Measurements from ENCODE around the gene MOB3C. TPM values are rescaled to one million over a fixed set of nuclear protein-coding genes. Genes with fewer than 3 reads are reported as not detected.
A peak's percentile ranks its signal among the peaks of the same experiment; 100 is the strongest.

The MOB3C gene
- total RNA-seq, 4 donors from 2014 or later: 15.1 to 22.3 (median 17.1) TPM

DNA sequence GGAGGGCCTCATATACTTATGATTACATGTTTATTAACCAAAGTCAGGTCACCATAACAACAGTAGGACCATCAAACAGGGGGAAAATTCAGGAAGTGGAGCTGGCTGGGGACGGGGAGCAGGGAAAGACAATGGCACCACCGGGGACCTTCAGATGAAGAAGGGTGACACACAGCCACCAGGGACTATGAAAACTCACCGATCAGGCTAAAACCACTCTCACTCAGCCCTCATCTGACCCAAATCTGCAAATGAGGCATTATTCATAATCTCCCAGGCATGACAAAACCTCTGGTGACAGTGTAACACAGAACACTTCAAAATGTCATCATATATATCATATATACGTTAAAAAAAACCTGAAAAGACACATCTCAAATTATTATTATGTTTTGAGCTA lies 23.8 kb downstream of the MOB3C start:
- Histone ChIP-seq H3K4me1 (peaks cover 0 to 20% (median 4%) of the 10 kb centered on the region in 4 donors), H3K27ac (no peak overlapping the region), H3K4me3 (no peak overlapping the region), H3K36me3 (peaks cover 0 to 50% (median 15%) of the 10 kb centered on the region in 3 donors), H3K27me3 (no peaks in the 10 kb centered on the region), H3K9me3 (no peaks in the 10 kb centered on the region)
- no peak for DNase-seq (ENCODE audit: low spot score in 2 of 2)
- 87 to 89% methylated on average over 4 of the region's 4 CpGs for WGBS, 2 donors
- TF ChIP-seq, protein P1, sequence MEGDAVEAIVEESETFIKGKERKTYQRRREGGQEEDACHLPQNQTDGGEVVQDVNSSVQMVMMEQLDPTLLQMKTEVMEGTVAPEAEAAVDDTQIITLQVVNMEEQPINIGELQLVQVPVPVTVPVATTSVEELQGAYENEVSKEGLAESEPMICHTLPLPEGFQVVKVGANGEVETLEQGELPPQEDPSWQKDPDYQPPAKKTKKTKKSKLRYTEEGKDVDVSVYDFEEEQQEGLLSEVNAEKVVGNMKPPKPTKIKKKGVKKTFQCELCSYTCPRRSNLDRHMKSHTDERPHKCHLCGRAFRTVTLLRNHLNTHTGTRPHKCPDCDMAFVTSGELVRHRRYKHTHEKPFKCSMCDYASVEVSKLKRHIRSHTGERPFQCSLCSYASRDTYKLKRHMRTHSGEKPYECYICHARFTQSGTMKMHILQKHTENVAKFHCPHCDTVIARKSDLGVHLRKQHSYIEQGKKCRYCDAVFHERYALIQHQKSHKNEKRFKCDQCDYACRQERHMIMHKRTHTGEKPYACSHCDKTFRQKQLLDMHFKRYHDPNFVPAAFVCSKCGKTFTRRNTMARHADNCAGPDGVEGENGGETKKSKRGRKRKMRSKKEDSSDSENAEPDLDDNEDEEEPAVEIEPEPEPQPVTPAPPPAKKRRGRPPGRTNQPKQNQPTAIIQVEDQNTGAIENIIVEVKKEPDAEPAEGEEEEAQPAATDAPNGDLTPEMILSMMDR (IDR thresholded peaks at IDR 0.05): no peak
- TF ChIP-seq POLR2A (IDR thresholded peaks at IDR 0.05) (no peak), EP300 (IDR thresholded peaks at IDR 0.05) (no peak)

DNA sequence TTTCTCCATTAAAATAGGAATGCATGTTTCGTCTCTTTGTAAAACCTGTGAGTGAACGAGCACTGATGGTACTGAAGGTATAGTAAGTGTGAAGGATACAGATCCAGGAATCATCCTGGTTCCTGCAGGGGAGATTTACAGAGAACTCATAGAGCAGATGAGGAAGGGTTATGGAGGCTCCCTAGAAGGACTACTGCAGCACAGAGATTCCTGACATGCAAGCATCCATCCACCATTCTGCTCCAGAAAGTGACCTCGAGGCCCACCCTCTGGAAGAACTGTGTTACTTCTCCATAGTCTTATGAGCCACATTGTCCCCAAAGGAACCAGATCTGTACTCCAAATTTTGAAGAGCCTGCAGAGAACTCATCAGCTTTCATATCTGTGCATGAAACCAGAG lies 27.1 kb downstream of the MOB3C start:
- Histone ChIP-seq H3K4me3 (no peak overlapping the region), H3K4me1 (peaks cover 0 to 8% (median 1%) of the 10 kb centered on the region in 4 donors), H3K27me3 (no peaks in the 10 kb centered on the region), H3K9me3 (no peaks in the 10 kb centered on the region), H3K27ac (no peak overlapping the region), H3K36me3 (peaks cover 0 to 75% (median 15%) of the 10 kb centered on the region in 3 donors)
- no peak for DNase-seq (ENCODE audit: low spot score in 2 of 2)
- WGBS, 2 donors: 91 to 95% methylated on average over 3 of the region's 3 CpGs
- TF ChIP-seq EP300 (IDR thresholded peaks at IDR 0.05): no peak
- TF ChIP-seq POLR2A (IDR thresholded peaks at IDR 0.05): no peak
- TF ChIP-seq, protein P1 (IDR thresholded peaks at IDR 0.05): no peak

DNA sequence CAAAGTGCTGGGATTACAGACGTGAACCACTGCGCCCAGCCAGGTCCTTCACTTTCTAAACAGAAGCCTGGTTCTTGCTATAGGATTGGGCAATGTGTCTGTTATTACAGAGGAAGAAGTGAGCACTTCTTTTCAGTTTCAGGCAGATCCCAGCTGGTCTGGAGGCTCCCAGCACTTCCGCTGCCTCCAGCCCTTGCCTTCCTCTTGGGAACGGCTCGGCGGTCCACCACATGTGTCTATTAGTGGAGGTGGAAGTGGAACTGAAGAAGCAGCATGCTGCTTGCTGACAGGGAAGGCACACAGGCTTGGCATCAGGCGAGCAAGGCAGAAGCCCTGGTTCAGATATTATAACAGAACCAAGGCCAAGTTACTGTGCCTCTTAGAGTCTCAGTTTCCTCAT lies 29.5 kb downstream of the MOB3C start:
- Histone ChIP-seq H3K4me3 (no peak overlapping the region), H3K27ac (no peak overlapping the region), H3K27me3 (no peaks in the 10 kb centered on the region), H3K4me1 (peaks cover 0 to 5% (median 0%) of the 10 kb centered on the region in 4 donors), H3K36me3 (peaks cover 0 to 85% (median 12%) of the 10 kb centered on the region in 3 donors), H3K9me3 (no peaks in the 10 kb centered on the region)
- TF ChIP-seq POLR2A (IDR thresholded peaks at IDR 0.05) (no peak), EP300 (IDR thresholded peaks at IDR 0.05) (peak in 1 of 2 donors; percentile 67)
- TF ChIP-seq, protein P1 (IDR thresholded peaks at IDR 0.05): no peak
- no peak for DNase-seq (ENCODE audit: low spot score in 2 of 2)
- 64 to 80% methylated on average over 7 of the region's 7 CpGs for WGBS, 2 donors

DNA sequence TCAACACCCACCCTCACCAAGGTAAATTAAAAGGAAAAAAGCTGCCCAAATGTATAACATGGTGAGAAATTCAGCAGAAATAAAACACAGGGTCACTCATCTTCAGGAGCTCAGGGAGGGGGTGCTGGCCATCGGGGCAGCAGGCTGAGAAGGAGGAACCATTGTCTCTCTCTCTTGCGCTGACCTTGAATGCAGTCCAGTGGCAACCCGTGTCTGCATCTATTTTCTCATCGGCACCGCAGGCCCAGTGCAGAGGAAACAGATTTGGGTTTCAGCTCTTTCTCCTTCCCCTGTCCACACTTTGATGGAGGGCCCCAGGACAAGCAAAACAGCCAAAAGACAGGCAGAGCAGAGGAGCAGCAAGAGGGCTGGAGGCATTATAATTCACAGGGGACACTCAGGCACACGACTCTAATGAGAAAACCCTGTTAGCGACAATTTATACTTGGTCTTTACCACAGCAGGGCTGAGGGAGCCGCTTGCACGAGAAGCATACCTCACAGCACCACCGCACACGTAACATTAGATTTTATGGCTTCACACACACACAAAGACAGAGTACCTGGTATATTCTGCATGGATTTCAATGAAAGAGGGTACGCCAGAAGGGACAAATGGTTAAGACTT lies 31.2 kb downstream of the MOB3C start:
- Histone ChIP-seq H3K27ac (no peak overlapping the region), H3K36me3 (peaks cover 0 to 84% (median 7%) of the 10 kb centered on the region in 3 donors), H3K27me3 (no peaks in the 10 kb centered on the region), H3K9me3 (no peaks in the 10 kb centered on the region), H3K4me3 (no peak overlapping the region), H3K4me1 (peaks cover 0 to 5% (median 0%) of the 10 kb centered on the region in 4 donors)
- TF ChIP-seq, protein P1 (IDR thresholded peaks at IDR 0.05): no peak
- TF ChIP-seq POLR2A (IDR thresholded peaks at IDR 0.05) (no peak), EP300 (IDR thresholded peaks at IDR 0.05) (no peak)
- WGBS, 2 donors: 76% methylated on average over 12 of the region's 12 CpGs
- no peak for DNase-seq (ENCODE audit: low spot score in 2 of 2)

DNA sequence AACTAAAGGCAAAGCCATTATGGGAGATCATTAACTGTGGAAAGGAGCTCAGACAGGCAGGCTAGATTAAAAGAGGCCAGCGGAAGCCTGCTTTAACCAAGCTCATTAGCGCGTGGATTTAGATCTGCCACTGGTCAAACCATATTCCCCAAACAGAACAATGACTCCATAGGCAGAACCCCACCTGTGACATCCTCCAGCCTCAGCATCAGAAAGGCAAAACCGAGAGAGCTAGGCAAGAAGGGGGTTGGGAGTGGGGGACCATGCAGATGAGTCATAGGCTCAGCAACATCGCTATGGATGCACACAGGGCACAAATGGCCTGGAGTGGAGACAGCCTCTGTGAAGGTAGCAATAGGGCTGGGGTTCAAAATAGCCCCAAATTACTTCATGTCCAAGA lies 33.1 kb downstream of the MOB3C start:
- WGBS, 2 donors: 69 to 83% methylated on average over 5 of the region's 5 CpGs
- peaks cover 0 to 84% (median 7%) of the 10 kb centered on the region in 3 donors for H3K36me3 ChIP-seq

More for the DNA sequence above, 33.1 kb downstream of the MOB3C start:
- TF ChIP-seq POLR2A (IDR thresholded peaks at IDR 0.05) (no peak), EP300 (IDR thresholded peaks at IDR 0.05) (no peak)
- TF ChIP-seq, protein P1 (IDR thresholded peaks at IDR 0.05): no peak
- no peak overlapping the region for H3K4me3 ChIP-seq
- H3K27me3 ChIP-seq: no peaks in the 10 kb centered on the region
- no peaks in the 10 kb centered on the region for H3K9me3 ChIP-seq
- peaks cover 0 to 5% (median 0%) of the 10 kb centered on the region in 4 donors for H3K4me1 ChIP-seq
- H3K27ac ChIP-seq: no peak overlapping the region
- DNase-seq (ENCODE audit: low spot score in 2 of 2): no peak

Measured in tibial nerve (tissue), 4 donors.